ENCODE data around the gene MCUR1.

The MCUR1 gene

GRCh38 chr6:13742961-13743735 is 71.2 kb downstream of the MCUR1 start:
- DNase-seq (ENCODE audit: low spot score): no peak
- FAIRE-seq: no peak

GRCh38 chr6:13741365-13741764 is 73.0 kb downstream of the MCUR1 start:
- FAIRE-seq (no peak), DNase-seq (ENCODE audit: low spot score) (no peak)
